Activated T-helper 1 cell treated with Interleukin-2 at 50 U/mL for 16 hours (primary cell): ENCODE data around the gene TGOLN2.
A peak's percentile ranks its signal among the peaks of the same experiment; 100 is the strongest.
"Not testable (repeated sequence)": the region's sequence is repeated elsewhere in the genome, so short reads cannot be mapped to it uniquely, and the experiment has no call there.

ENCODE experiments used
- DNase-seq: peaks from one replicate; pipeline ENCODE4 v3.0.0-alpha.2; 2020; ENCODE audit warnings: low read depth

Gene TGOLN2

GRCh38 chr2:85340034-85340892 lies 12.5 kb upstream of the TGOLN2 start:
- DNase-seq: no peak

DNA sequence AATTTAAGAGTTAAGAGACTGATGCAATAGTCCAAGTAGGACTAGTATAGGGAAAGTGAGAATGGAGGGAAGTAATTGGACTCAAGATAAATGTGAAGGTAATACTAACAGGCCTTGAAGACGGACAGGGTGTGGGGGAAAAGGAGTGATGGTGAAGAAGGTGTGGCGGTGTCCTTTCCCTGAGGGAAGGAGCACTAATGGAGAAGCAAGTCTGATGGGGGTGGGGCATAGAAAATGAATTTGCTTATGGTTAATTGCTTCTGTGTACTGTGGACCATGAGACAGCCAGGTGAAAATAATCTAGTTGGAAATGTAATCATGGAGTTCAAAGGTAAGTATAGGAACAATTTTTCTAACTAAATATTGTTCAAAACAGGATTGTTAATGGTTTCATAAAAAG lies 7.1 kb upstream of the TGOLN2 start:
- DNase-seq: no peak

- DNase-seq: not testable (repeated sequence)
Observed at GRCh38 chr2:85333877-85334276, 6.1 kb upstream of the TGOLN2 start.

- DNase-seq: no peak
Observed at GRCh38 chr2:85330839-85331636, 3.2 kb upstream of the TGOLN2 start.

- DNase-seq: not testable (repeated sequence)
Observed at GRCh38 chr2:85329701-85330100, 1.9 kb upstream of the TGOLN2 start.

DNA sequence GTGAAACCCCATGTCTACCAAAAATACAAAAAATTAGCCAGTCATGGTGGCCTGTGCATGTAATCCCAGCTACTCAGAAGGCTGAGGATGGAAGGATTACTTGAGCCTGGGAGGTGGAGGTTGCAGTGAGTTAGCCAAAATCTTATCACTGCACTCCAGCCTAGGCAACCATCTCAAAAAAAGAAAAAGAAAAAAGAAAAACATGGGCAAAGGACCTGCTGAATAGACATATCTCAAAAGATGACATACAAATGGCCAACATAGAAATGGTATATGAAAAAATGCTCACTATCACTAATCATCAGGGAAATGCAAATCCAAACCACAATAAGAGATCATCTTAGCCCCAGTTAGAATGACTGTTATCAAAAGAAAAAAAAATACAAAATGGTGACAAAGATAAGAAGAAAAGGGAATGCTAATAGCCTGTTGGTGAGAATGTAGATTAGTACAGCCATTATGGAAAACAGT lies 1.4 kb upstream of the TGOLN2 start:
- DNase-seq: no peak

- peak; percentile 47 for DNase-seq
Observed at GRCh38 chr2:85327160-85327821, 498 bp downstream of the TGOLN2 start.

DNA sequence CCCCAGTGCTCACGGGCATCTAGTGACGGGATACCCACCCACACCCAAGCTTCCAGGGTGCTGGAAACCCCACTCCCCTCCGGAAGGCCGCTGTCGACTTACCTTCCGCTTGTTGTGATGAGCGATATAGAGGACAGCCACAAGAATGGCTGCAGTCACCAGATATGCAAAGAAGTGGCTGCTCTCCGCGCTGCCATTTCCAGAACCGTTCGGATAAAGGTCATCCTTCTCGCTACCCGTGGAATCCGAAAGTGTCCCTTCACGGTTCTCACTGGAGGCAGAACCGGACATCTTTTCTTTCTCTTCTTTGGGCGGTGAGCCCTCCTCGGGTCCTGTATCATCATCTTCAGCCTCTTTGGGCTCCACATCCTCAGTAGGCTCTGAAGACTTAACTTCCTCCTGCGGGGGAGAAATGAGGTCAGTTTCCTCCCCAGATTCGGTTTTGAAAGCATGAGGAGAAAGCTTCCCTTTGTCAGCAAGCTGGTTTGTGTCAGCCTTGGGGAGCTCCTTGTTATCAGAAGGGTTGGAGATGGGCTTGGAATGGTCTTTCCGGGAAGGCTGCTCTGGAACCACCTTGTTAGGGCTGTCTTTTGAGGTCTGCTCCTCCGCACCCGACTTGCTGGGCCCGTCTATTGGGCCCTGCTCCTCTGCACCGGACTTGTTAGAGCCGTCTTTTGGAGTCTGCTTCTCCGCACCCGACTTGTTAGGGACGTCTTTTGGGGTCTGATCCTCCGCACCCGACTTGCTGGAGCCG lies 1.2 kb downstream of the TGOLN2 start:
- DNase-seq: no peak

- DNase-seq: no peak
Observed at GRCh38 chr2:85325466-85325811, 2.4 kb downstream of the TGOLN2 start.

DNA sequence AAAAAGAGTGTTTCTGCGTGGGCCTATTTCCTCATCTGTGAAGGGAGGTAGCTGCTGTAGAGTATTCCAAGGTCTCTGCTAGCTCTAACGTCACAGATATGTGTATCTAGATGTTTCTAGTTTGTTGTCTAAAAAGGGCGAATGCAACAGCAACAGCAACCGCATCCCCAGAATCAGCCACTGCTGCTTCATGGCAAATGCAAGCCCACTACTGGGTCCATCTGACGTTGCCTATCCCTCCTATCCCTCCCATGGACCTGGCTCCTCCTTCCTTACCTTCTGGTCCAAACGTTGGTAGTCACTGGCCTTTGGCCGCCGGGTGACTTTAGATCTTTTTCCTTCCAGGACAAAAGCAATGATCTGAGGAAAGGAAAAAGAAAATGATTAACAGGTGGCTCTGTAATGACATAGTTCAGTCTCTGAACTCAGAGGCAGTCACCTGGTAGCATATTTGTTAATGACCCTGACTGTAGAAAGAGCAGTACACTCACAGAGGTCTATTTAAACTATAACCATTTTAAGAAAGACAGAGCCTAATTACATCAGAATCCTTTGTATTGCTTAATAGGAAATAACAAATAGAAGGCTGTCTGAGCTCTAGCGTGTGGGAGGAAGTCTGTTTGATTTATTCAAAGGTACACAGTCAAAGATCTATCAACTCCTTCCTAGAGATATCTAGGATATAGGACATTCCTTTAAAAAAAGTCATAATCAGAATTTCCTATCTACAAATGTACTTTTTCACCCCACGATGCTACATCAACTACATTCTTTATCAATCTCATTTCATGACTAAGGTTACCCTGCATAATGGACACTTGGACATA lies 2.9 kb downstream of the TGOLN2 start:
- no peak for DNase-seq

DNA sequence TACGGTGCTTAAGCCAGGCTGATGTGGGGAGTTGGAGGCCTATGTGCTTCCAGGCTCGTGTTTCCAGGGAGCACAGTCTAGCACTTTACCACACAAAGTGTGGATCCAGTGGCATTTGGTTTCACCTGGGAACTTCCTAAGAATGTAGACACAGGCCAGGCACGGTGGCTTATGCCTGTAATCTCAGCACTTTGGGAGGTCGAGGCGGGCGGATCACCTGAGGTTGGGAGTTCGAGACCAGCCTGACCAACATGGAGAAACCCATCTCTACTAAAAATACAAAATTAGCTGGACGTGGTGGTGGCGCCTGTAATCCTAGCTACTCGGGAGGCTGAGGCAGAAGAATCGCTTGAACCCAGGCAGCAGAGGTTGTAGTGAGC lies 3.8 kb downstream of the TGOLN2 start:
- DNase-seq: not testable (repeated sequence)

GRCh38 chr2:85323351-85323987 lies 4.3 kb downstream of the TGOLN2 start:
- no peak for DNase-seq

GRCh38 chr2:85319796-85320195 lies 8.0 kb downstream of the TGOLN2 start:
- no peak for DNase-seq

GRCh38 chr2:85318222-85319074 lies 9.3 kb downstream of the TGOLN2 start:
- DNase-seq: no peak

GRCh38 chr2:85315921-85316320 lies 11.9 kb downstream of the TGOLN2 start:
- DNase-seq: not testable (repeated sequence)

GRCh38 chr2:85314884-85315242 lies 12.9 kb downstream of the TGOLN2 start:
- DNase-seq: no peak

- no peak for DNase-seq
Observed at GRCh38 chr2:85312404-85312803, 15.4 kb downstream of the TGOLN2 start.

- DNase-seq: no peak
Observed at GRCh38 chr2:85310330-85310729, 17.5 kb downstream of the TGOLN2 start.

GRCh38 chr2:85309699-85310321 lies 18.0 kb downstream of the TGOLN2 start:
- DNase-seq: no peak
